Measurements from ENCODE around the gene BIRC2. TPM values are rescaled to one million over a fixed set of nuclear protein-coding genes. Genes with fewer than 3 reads are reported as not detected.
A peak's percentile ranks its signal among the peaks of the same experiment; 100 is the strongest.

BIRC2 gene
- total and polyA plus RNA-seq, 9 of the 15 experiments (the other 6 are each of a cell fraction or from before 2014, with no cell fraction given), result 14.3 to 45.9 (median 20.7) TPM

DNA sequence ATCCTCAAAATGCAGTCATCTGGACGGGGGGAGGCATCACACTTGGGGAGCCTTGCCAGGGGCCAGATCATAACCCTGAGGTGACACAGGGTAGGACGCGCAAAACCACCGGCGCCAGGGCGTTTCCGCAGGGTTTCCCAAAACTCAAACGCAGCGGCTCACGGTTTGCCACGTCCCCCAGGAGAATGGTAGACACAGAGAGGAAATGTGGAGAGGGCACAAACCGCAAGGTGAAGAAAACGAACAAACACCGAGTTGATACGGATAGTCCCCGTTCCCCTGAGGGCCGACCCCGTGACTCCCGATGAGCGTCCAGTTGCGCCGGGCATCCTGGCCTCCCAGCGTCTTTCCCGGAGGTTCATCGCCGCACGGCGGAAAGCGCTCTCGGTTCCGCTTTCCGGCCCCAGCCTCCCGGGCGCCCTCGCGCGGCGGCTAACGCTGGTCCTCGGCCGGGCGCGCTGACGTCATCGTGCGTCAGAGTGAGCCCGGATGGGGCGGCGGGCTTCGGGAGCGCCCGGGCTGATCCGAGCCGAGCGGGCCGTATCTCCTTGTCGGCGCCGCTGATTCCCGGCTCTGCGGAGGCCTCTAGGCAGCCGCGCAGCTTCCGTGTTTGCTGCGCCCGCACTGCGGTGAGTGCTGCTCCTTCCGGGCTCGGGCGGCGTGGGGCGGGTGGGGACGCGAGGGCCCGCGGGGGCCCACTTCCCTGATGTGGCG is at the start of gene BIRC2 (continued):
- TF ChIP-seq GTF2A2 (tag; IDR thresholded peaks at IDR 0.05), result no peak
- no peak for TF ChIP-seq RFX1 (IDR thresholded peaks at IDR 0.05)
- TF ChIP-seq, protein P1, sequence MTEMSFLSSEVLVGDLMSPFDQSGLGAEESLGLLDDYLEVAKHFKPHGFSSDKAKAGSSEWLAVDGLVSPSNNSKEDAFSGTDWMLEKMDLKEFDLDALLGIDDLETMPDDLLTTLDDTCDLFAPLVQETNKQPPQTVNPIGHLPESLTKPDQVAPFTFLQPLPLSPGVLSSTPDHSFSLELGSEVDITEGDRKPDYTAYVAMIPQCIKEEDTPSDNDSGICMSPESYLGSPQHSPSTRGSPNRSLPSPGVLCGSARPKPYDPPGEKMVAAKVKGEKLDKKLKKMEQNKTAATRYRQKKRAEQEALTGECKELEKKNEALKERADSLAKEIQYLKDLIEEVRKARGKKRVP (CRISPR knock-in tag; IDR thresholded peaks at IDR 0.05), result no peak
- TF ChIP-seq, protein P2, sequence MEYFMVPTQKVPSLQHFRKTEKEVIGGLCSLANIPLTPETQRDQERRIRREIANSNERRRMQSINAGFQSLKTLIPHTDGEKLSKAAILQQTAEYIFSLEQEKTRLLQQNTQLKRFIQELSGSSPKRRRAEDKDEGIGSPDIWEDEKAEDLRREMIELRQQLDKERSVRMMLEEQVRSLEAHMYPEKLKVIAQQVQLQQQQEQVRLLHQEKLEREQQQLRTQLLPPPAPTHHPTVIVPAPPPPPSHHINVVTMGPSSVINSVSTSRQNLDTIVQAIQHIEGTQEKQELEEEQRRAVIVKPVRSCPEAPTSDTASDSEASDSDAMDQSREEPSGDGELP (CRISPR knock-in tag; IDR thresholded peaks at IDR 0.05; ENCODE audit: borderline replicate concordance), result peak; percentile 88
- no peak for TF ChIP-seq EGR1 (conservative IDR thresholded peaks at IDR 0.05)
- TF ChIP-seq ZNF431 (CRISPR knock-in tag; IDR thresholded peaks at IDR 0.05), result no peak
- 0 out of 2 replicates have a peak, but pooled peaks have one; percentile 24 for TF ChIP-seq GATA2 (CRISPR knock-in tag; IDR thresholded peaks at IDR 0.05)
- 0 out of 2 replicates have a peak, but pooled peaks have one; percentile 38 for TF ChIP-seq TRIM28 (IDR thresholded peaks at IDR 0.05)
- TF ChIP-seq SMARCC2 (IDR thresholded peaks at IDR 0.05; ENCODE audit: low read depth), result no peak
- TF ChIP-seq, protein P3, sequence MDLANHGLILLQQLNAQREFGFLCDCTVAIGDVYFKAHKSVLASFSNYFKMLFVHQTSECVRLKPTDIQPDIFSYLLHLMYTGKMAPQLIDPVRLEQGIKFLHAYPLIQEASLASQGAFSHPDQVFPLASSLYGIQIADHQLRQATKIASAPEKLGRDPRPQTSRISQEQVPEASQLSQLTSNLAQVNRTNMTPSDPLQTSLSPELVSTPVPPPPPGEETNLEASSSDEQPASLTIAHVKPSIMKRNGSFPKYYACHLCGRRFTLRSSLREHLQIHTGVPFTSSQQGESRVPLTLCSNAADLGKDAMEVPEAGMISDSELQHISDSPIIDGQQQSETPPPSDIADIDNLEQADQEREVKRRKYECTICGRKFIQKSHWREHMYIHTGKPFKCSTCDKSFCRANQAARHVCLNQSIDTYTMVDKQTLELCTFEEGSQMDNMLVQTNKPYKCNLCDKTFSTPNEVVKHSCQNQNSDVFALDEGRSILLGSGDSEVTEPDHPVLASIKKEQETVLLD (IDR thresholded peaks at IDR 0.05), result peak; percentile 79
- no peak for TF ChIP-seq MTF1 (CRISPR knock-in tag; IDR thresholded peaks at IDR 0.05; ENCODE audit: borderline replicate concordance)
- no peak for TF ChIP-seq NFIX (CRISPR knock-in tag; IDR thresholded peaks at IDR 0.05; ENCODE audit: low read depth)
- peak; percentile 82 for TF ChIP-seq SPI1 (IDR thresholded peaks at IDR 0.05; ENCODE audit: borderline replicate concordance, low read depth, low read length)
- TF ChIP-seq HOXB6 (CRISPR knock-in tag; IDR thresholded peaks at IDR 0.05; ENCODE audit: borderline replicate concordance), result no peak
- no peak for TF ChIP-seq CHCHD3 (CRISPR knock-in tag; IDR thresholded peaks at IDR 0.05)
- TF ChIP-seq ATF1 (CRISPR knock-in tag; IDR thresholded peaks at IDR 0.05), result peak; percentile 79
- peak; percentile 99 for TF ChIP-seq ATF1 (tag; IDR thresholded peaks at IDR 0.05)
- TF ChIP-seq DDX20 (tag; IDR thresholded peaks at IDR 0.05; ENCODE audit: low read depth), result no peak
- TF ChIP-seq RBM15 (IDR thresholded peaks at IDR 0.05; ENCODE audit: insufficient read depth, low read length), result no peak
- TF ChIP-seq PHF20 (IDR thresholded peaks at IDR 0.05; ENCODE audit: partially characterized antibody), result peak; percentile 36
- TF ChIP-seq PCBP2 (IDR thresholded peaks at IDR 0.05; ENCODE audit: low read depth, low read length, poor library complexity, severe bottlenecking), result no peak
- TF ChIP-seq, protein P4, sequence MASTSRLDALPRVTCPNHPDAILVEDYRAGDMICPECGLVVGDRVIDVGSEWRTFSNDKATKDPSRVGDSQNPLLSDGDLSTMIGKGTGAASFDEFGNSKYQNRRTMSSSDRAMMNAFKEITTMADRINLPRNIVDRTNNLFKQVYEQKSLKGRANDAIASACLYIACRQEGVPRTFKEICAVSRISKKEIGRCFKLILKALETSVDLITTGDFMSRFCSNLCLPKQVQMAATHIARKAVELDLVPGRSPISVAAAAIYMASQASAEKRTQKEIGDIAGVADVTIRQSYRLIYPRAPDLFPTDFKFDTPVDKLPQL (IDR thresholded peaks at IDR 0.05; ENCODE audit: extremely low read depth, insufficient read length), result no peak
- TF ChIP-seq, protein P5, sequence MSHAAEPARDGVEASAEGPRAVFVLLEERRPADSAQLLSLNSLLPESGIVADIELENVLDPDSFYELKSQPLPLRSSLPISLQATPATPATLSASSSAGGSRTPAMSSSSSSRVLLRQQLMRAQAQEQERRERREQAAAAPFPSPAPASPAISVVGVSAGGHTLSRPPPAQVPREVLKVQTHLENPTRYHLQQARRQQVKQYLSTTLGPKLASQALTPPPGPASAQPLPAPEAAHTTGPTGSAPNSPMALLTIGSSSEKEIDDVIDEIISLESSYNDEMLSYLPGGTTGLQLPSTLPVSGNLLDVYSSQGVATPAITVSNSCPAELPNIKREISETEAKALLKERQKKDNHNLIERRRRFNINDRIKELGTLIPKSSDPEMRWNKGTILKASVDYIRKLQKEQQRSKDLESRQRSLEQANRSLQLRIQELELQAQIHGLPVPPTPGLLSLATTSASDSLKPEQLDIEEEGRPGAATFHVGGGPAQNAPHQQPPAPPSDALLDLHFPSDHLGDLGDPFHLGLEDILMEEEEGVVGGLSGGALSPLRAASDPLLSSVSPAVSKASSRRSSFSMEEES (CRISPR knock-in tag; IDR thresholded peaks at IDR 0.05), result 0 out of 2 replicates have a peak, but pooled peaks have one; percentile 11

All from K562 (cell line).